ENCODE data around the gene MDFI. TPM values are rescaled to one million over a fixed set of nuclear protein-coding genes. Genes with fewer than 3 reads are reported as not detected.

Gene MDFI
- total RNA-seq, 1 experiment from 2014 or later = 86.2 TPM

DNA sequence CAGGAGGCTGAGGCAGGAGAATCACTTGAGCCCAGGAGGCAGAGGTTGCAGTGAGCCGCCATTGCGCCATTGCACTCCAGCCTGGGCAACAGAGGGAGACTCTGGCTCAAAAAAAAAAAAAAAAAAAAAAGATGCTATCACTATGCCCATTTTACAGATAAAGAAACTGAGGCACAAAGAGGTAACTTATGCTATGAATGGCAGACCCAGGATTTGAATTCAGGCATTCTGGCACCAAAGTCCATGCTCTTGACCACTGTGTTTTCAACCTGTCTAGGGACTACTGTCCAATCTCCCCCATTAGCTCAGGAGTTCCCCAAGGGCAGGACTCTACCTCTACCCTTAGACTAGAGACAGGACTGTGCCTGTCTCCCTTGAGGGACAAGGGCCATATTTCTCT is 9.1 kb upstream of the MDFI start:
- DNase-seq (ENCODE audit: low spot score) = no peak
- H3K27me3 Mint-ChIP-seq (ENCODE audit: low read depth) = peaks cover 14% of the 10 kb centered on the region
- H3K36me3 Mint-ChIP-seq = no peaks in the 10 kb centered on the region
- CTCF ChIA-PET = no interaction called here
- TF ChIP-seq SP1 (CRISPR knock-in tag; conservative IDR thresholded peaks at IDR 0.05) = no peak
- TF ChIP-seq, protein P1, sequence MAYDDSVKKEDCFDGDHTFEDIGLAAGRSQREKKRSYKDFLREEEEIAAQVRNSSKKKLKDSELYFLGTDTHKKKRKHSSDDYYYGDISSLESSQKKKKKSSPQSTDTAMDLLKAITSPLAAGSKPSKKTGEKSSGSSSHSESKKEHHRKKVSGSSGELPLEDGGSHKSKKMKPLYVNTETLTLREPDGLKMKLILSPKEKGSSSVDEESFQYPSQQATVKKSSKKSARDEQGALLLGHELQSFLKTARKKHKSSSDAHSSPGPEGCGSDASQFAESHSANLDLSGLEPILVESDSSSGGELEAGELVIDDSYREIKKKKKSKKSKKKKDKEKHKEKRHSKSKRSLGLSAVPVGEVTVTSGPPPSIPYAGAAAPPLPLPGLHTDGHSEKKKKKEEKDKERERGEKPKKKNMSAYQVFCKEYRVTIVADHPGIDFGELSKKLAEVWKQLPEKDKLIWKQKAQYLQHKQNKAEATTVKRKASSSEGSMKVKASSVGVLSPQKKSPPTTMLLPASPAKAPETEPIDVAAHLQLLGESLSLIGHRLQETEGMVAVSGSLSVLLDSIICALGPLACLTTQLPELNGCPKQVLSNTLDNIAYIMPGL (CRISPR knock-in tag; IDR thresholded peaks at IDR 0.05) = no peak
- no peak for TF ChIP-seq PRDM15 (CRISPR knock-in tag; IDR thresholded peaks at IDR 0.05)
- no peak for TF ChIP-seq EMX1 (CRISPR knock-in tag; IDR thresholded peaks at IDR 0.05)
- no peak for TF ChIP-seq ELF4 (CRISPR knock-in tag; IDR thresholded peaks at IDR 0.05; ENCODE audit: low read depth)
- no peak for TF ChIP-seq CTCF (IDR thresholded peaks at IDR 0.05)
- TF ChIP-seq FOXJ3 (CRISPR knock-in tag; IDR thresholded peaks at IDR 0.05; ENCODE audit: borderline replicate concordance) = no peak
- TF ChIP-seq, protein P2, sequence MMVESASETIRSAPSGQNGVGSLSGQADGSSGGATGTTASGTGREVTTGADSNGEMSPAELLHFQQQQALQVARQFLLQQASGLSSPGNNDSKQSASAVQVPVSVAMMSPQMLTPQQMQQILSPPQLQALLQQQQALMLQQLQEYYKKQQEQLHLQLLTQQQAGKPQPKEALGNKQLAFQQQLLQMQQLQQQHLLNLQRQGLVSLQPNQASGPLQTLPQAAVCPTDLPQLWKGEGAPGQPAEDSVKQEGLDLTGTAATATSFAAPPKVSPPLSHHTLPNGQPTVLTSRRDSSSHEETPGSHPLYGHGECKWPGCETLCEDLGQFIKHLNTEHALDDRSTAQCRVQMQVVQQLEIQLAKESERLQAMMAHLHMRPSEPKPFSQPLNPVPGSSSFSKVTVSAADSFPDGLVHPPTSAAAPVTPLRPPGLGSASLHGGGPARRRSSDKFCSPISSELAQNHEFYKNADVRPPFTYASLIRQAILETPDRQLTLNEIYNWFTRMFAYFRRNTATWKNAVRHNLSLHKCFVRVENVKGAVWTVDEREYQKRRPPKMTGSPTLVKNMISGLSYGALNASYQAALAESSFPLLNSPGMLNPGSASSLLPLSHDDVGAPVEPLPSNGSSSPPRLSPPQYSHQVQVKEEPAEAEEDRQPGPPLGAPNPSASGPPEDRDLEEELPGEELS (CRISPR knock-in tag; IDR thresholded peaks at IDR 0.05) = no peak
- TF ChIP-seq IRF2 (CRISPR knock-in tag; IDR thresholded peaks at IDR 0.05; ENCODE audit: borderline replicate concordance, low read depth) = no peak
- no peak for TF ChIP-seq NR3C1 (CRISPR knock-in tag; conservative IDR thresholded peaks at IDR 0.05; ENCODE audit: low read depth)
- TF ChIP-seq MAX (CRISPR knock-in tag; IDR thresholded peaks at IDR 0.05) = no peak
- TF ChIP-seq TP53 (CRISPR knock-in tag; IDR thresholded peaks at IDR 0.05) = no peak
- no peak for TF ChIP-seq TEAD1 (CRISPR knock-in tag; IDR thresholded peaks at IDR 0.05)
- no peak for TF ChIP-seq JUN (CRISPR knock-in tag; IDR thresholded peaks at IDR 0.05)
- no peak for TF ChIP-seq CREB1 (CRISPR knock-in tag; IDR thresholded peaks at IDR 0.05)
- TF ChIP-seq NFYB (CRISPR knock-in tag; conservative IDR thresholded peaks at IDR 0.05; ENCODE audit: low read depth) = no peak
- TF ChIP-seq, protein P3, sequence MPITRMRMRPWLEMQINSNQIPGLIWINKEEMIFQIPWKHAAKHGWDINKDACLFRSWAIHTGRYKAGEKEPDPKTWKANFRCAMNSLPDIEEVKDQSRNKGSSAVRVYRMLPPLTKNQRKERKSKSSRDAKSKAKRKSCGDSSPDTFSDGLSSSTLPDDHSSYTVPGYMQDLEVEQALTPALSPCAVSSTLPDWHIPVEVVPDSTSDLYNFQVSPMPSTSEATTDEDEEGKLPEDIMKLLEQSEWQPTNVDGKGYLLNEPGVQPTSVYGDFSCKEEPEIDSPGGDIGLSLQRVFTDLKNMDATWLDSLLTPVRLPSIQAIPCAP (CRISPR knock-in tag; IDR thresholded peaks at IDR 0.05) = no peak
- TF ChIP-seq ZNF281 (CRISPR knock-in tag; IDR thresholded peaks at IDR 0.05) = no peak
- H3K27ac Mint-ChIP-seq = no peak overlapping the region
- no peak overlapping the region for H3K4me3 Mint-ChIP-seq
- ATAC-seq = no peak
- POLR2A ChIA-PET = no interaction called here
- no peaks in the 10 kb centered on the region for H3K9me3 Mint-ChIP-seq
- peaks cover 11% of the 10 kb centered on the region for H3K4me1 Mint-ChIP-seq
